Astrocyte of the spinal cord (primary cell): ENCODE data around the gene KCNG2.

Experiments used
- DNase-seq: peaks from one replicate; pipeline ENCODE4 v3.0.0; 2011; ENCODE audit warnings: low read depth, low spot score
- H3K4me3 ChIP-seq: 2 replicates; pipeline ENCODE4 v1.5.1; 2011; ENCODE audit warnings: low read depth, mild to moderate bottlenecking, low read length, moderate library complexity
- CTCF ChIP-seq: IDR thresholded peaks from 2 replicates; pipeline ENCODE4 v1.5.1; 2012; ENCODE audit warnings: low read depth, mild to moderate bottlenecking, low read length, inconsistent platforms
- in situ Hi-C: cut with HindIII; loops from 2 replicates; pipeline ENCODE4 v1.10.0; 2017; ENCODE audit warnings: low sequenced_read_pairs

Gene KCNG2

GRCh38 chr18:79846936-79847557 lies 49.3 kb downstream of the KCNG2 start:
- no peak for DNase-seq
- H3K4me3 ChIP-seq: no peak overlapping the region
- in situ Hi-C loops: no loop called here
- TF ChIP-seq CTCF: no peak

- H3K4me3 ChIP-seq: no peak overlapping the region
- no peak for TF ChIP-seq CTCF
- DNase-seq: no peak
- in situ Hi-C loops: no loop called here
These were observed 50.0 kb downstream of the KCNG2 start for GRCh38 chr18:79847606-79848293.

GRCh38 chr18:79848294-79848578 lies 50.5 kb downstream of the KCNG2 start:
- in situ Hi-C loops: no loop called here
- TF ChIP-seq CTCF: no peak
- no peak overlapping the region for H3K4me3 ChIP-seq
- DNase-seq: no peak

GRCh38 chr18:79848579-79849327 lies 51.0 kb downstream of the KCNG2 start:
- in situ Hi-C loops: no loop called here
- no peak for TF ChIP-seq CTCF
- DNase-seq: no peak
- H3K4me3 ChIP-seq: no peak overlapping the region

GRCh38 chr18:79849328-79850207 lies 51.8 kb downstream of the KCNG2 start:
- TF ChIP-seq CTCF: no peak
- in situ Hi-C loops: no loop called here
- H3K4me3 ChIP-seq: no peak overlapping the region
- no peak for DNase-seq

- in situ Hi-C loops: no loop called here
- no peak for DNase-seq
- H3K4me3 ChIP-seq: no peak overlapping the region
- no peak for TF ChIP-seq CTCF
These were observed 53.0 kb downstream of the KCNG2 start for GRCh38 chr18:79850731-79851130.
